HCEC 1CT (cell line): Measurements from ENCODE around the gene PACRGL.

Experiments
- DNase-seq: peaks from one replicate; pipeline ENCODE4 v3.0.0-alpha.2; 2017

PACRGL gene

GRCh38 chr4:20700007-20700761 lies at the start of gene PACRGL:
Gene PACRGL, plus strand, starts transcription at chr4:20700458. Its CDS starts 4,024 bp downstream, at chr4:20704482.
- peak; percentile 88 for DNase-seq

DNA sequence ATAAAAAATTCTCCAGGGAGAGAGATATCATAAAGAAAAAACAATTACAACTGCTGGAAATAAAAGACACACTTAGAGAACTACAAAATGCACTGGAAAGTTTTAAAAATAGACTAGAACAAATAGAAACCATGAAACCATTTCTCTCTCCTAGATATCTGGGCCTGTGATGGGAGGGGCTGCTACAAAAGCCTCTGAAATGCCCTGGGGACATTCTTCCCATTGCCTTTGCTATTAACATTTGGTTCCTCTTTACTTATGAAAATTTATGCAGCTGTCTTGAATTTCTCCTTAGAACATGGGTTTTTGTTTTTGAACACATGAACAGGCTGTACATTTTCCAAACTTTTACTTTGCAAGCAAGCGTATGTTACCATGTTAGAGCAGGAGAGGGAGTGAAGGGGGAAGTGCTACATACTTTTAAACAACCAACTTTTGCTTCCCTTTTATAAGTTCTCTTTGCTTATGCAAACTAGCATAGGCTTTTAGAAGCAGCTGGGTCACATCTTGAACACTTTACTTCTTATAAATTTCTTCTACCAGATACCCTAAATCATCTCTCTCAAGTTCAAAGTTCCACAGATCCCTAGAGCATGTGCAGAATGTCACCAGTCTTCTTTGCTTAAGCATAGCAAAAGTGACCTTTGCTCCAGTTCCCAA lies 47.9 kb upstream of the PACRGL start:
- no peak for DNase-seq

- no peak for DNase-seq
Observed at GRCh38 chr4:20658456-20658855, 41.8 kb upstream of the PACRGL start.

- DNase-seq, result peak; percentile 13
Observed at GRCh38 chr4:20662851-20663250, 37.4 kb upstream of the PACRGL start.

DNA sequence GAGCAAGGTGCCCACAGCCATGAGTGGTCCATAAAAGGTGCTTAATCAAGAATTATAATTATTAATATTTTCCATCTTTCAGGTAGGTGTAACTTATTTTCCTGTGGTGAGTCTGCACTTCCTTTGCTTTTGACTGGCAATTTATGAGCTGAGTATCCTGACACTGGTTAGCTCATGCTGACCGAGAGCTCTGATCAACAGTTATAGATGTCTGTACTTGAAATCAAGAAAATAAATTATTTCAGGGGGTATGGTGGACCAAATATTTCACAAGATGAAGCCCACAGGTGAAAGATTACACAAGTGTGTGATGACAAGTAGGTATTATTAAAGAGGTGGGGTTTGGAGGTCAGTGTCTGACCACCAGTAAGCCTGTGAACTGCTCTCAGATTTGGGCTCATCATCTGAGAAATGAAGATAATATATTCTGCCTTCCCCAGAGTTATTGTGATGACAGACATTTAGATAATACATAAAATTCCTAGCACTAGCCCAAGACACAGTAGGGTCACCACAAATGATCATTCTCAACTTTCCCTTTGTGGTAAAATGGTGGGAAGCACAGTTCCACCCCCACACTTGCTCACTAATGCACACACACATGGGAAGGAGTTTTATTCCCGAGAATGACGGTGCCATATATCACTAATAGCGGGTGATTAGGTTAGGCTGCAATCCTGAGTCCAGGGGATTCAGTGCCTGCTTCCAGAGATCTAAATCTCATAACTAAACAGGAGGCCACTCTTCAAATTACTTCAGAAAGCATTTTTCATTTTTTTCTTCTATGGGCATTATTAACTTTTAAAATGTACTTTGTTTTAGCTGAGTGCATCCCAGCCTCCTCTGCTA lies 34.0 kb upstream of the PACRGL start:
- no peak for DNase-seq

GRCh38 chr4:20672262-20672661 lies 28.0 kb upstream of the PACRGL start:
- DNase-seq, result no peak

- no peak for DNase-seq
Observed at GRCh38 chr4:20675786-20676185, 24.5 kb upstream of the PACRGL start.

GRCh38 chr4:20676501-20677197 lies 23.6 kb upstream of the PACRGL start:
- no peak for DNase-seq

DNA sequence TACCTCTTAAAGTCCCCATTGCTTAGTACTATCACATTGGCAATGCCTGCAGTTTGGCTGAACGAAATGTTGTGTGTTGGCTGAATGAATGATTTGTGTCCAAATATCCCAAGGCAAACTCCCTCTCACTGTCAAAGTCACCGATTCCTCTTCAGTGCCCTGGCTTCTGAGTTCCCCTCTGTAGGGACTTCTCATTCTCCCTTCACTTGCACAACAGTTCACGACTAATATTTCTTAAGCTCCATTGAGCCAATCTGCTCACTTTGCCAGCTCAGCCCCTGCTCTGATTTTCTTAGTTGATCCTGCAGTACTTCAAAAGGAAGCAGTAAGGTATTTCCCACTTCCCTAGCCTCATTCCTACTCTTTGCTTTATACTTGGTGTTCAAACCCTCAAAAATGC lies 21.9 kb upstream of the PACRGL start:
- DNase-seq, result no peak

DNA sequence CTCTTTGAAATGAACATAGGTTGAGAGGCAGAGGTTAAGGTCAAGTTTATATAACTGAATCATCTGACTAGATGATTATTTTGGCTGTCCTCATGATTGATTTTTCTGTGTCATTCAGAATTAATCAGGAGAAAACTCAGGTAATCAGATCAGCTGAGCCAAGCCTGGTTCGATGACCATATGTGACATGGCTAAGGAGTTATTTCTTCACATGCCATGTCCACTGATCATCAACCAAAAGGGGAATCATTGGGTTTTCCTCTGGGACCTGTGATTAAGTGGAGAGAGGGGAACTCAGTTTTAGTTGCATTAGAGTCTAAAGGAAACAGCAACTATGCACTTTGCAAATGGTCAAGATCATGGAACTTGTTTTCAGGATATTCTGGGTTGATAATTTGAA lies 20.3 kb upstream of the PACRGL start:
- DNase-seq, result no peak

GRCh38 chr4:20680736-20681135 lies 19.5 kb upstream of the PACRGL start:
- no peak for DNase-seq

GRCh38 chr4:20681271-20681670 lies 19.0 kb upstream of the PACRGL start:
- DNase-seq, result no peak

DNA sequence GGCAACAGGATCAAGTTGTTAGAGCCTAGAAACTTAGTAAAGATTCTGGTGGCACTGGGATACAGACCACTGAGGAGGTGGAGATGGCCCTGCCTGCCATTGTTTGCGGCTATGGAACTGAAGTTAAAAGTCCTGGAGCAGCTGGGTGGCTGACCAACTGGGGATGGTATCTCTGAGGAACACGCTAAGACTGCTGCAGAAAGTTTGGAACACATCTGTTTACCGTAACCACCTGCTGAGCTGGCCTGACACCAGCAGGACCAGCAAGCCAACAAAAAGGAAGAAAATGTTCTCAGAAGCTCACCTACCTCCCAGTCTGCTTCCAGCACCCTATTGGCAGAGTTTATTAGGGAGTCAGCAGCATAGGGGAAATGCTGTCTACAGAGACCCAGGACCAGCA lies 17.4 kb upstream of the PACRGL start:
- DNase-seq, result no peak

DNA sequence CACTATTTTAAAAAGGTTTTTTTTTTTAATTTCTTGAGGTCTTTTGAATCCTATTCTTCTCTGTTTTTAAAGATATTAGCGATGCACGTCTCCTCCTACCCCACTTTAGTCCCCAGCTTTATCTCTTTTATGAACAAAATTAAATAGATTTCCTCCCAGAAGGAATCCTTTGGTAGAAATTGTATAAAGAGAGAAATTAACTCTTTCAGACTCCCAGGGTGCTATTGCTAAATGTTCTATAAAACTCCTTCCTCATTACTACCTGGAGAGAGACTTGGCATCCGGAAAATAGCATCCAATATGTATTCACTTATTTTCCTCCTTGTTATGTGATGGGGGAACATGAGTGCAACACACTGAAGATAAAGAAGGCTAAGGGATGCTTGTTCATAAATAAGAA lies 16.5 kb upstream of the PACRGL start:
- DNase-seq, result no peak

DNA sequence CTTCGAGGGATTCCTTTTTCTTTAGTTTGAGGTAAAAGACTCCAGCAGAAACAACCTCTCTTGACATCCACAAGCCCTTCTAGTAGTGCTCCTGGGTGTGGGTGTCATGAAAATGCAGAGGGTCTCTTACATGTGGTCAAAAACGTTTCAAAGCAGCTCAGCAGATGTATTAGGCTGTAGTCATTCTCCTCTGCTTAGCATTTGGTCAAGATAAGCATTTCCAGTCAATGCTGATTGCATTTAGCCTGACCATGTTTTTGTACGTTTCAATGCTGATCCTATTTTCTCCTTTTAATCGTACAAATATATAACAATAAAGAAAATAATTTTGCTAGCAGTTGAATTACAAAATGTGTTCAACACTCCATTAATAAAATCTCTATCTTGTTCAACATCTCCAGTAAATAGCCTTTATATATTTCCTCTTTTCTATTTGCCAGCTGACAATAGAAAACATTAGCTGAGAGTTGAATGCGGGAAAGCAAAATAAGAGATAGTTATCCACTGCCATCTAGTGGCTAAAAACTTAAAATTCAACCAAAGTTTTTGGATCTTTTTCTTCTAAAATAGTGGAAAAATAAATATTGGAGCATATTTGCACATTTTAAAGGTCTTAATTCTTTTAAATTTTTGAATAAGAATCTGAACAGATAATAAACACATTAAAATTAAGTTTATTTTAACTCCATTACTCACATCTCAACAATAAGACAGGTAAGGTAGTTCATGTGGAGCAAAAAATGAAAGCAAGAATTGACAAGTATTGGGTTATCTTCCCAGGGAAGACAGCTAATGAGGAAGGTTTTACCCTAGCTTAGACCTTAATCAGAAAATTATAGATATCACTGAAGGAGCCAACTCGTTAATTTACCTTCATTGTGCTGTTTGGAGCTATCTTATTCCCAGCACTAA lies 15.2 kb upstream of the PACRGL start:
- peak; percentile 4 for DNase-seq

GRCh38 chr4:20687864-20688263 lies 12.4 kb upstream of the PACRGL start:
- DNase-seq, result peak; percentile 37

GRCh38 chr4:20696815-20697214 lies 3.4 kb upstream of the PACRGL start:
- no peak for DNase-seq

DNA sequence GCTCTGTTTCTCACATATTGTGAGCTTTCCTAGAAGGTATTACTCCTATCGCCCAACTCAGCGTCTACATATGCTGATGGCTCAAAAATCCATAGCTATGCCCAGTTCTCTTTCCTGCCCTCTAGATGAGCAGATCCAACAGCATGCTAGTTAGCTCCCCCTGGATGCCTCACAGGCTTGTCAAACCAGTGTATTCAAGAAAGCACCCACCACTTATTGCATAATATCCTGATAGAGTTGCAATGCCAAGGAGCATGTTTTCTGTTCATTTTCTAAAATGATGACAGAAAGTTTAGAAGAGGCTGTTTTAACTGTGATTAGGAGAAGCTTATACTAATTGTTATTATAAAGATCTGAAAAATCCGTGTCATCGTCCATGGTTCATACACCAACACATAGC lies 1.9 kb upstream of the PACRGL start:
- no peak for DNase-seq

DNA sequence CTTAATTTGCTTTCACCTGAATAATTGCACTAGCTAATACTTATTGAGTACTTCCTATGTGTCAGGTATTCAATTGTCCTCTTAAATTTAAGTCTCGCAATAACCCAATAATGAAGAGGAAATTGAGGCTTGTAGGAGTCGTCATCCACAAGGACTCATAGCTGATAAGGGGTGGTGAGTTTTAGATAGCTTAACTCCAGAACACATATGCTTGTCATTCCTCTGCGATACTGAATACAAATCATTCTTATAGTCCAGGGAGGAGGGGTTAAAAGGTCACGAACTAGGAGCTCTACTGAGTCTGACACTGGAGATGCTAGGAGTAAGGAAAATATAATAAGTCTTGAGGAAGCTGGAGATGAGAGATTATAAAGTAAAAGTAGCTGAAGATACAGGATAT lies 1.4 kb upstream of the PACRGL start:
- no peak for DNase-seq

DNA sequence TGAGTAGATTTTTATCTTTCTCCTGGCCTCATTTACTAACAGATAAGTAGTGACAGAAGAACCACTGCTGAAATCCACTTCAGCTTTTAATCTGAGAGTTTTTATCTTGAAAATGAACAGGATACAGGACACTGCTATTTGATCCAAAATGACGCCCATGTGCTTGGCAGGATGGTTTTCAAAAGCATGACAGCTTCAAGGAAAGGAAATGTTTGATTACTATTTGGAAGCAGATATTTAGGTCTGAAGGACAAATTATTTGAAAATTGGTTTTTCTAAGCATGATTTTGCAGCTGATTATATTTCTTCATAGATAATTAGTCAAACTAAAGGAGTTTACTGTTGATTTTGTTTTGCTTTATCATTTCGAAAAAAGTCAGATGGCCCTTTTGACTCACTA lies 11.1 kb downstream of the PACRGL start:
- no peak for DNase-seq

DNA sequence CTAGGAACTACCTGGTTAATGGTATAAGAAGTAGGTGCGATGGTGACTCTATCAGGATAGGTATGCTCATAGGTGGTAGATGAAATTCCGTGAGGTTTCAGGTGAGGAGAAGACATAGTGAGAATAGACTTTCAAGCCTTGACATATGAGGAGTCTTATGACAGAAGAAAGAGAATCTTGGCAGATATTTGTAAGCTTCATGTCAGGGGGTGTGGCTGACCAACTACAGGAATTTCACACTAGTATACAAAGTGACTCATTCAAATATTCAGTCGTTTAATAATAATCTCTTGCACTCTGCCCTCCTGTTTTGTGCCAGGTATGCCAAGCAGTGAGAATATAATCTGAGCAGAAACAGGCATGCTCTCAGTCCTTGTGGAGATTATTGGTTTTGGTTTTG lies 22.8 kb downstream of the PACRGL start:
- DNase-seq, result peak; percentile 1

DNA sequence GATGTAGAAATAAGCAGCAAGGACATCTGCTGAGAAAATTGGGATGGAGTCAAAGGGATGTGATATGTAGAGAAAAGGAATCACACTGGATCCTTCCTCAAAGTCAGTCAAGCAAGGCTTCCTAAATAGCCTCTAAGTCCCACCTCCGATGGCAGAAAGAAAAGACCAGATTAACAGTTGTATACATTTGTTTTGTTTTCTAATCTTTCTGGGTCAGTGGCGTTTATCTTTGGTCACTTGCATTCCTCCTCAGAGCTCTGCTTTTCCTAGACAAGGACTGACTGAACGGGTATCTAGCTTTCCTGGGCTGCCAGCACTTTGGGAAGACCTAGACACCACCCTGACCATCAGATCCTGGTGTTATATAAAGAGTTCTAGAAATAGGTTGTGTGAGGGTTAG lies 23.2 kb downstream of the PACRGL start:
- DNase-seq, result no peak
